Measurements from ENCODE around the gene GRIA2. TPM values are rescaled to one million over a fixed set of nuclear protein-coding genes. Genes with fewer than 3 reads are reported as not detected.

GRIA2 gene
- total RNA-seq, 1 experiment from 2014 or later, result not detected

DNA sequence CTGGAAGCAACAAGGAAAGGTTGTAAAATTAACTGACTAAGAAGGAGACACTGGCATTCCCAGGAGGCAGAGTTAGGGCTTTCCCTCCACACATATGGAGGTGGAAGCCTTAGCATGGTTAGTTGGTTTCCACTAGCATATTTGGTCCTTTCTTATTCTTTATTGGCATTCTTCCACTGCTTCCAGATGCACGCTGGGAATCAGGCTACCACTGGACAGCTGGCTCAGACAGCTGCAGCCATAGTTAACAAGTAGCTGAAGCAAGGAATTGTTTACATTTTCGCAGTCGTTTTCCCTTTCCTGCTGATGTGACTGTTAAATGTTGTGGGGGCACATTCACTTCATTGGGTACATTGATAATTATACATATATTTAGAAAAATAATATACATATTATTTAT is 169.2 kb downstream of the GRIA2 start:
- Histone ChIP-seq H3K4me3 (no peak overlapping the region), H3K4me1 (replicated peaks; ENCODE audit: insufficient read depth) (no peaks in the 10 kb centered on the region), H4K20me1 (ENCODE audit: insufficient read depth) (no peaks in the 10 kb centered on the region), H3K9me3 (ENCODE audit: insufficient read depth, low read depth) (no peaks in the 10 kb centered on the region), H3F3A (ENCODE audit: insufficient read depth, low read depth) (no peaks in the 10 kb centered on the region), H3K4me2 (no peak overlapping the region), H3K79me2 (ENCODE audit: low read depth) (no peaks in the 10 kb centered on the region), H3K9me2 (ENCODE audit: insufficient read depth) (no peaks in the 10 kb centered on the region), H2AFZ (no peak overlapping the region), H3K27ac (no peak overlapping the region), H3K36me3 (ENCODE audit: low read depth) (no peaks in the 10 kb centered on the region), H3K27me3 (ENCODE audit: insufficient read depth, low read depth) (no peaks in the 10 kb centered on the region)
- no peak for DNase-seq
- no peak for TF ChIP-seq EZH2 (IDR thresholded peaks at IDR 0.05; ENCODE audit: low read depth)
- ChIA-PET POLR2A (ENCODE audit: unreplicated experiment) (no interaction called here), CTCF (no interaction called here)
- intact Hi-C loops (cut with micrococcal nuclease; ENCODE audit: unreplicated experiment), result no loop called here
- no TSS peak for BruUV-seq (replicated peaks)

DNA sequence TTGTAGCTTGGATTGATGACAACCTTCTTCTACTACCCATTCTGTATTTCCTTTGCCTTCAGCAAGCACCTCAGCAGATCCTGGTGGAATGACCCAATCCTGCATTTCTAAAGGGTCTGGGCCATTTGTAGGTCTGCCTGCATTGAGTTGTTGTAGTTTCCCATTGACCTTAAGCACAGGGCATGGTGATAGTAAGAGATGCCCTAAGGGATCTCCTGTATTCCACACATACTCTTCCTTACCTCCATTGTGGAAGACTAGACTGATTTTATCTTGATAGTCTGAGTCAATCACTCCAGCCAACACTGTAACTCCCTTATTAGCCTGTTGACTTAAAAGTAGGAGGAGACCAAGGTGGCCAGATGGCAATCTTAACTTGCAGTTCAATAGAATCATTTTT is 184.5 kb downstream of the GRIA2 start:
- H2AFZ ChIP-seq, result no peak overlapping the region
- no peaks in the 10 kb centered on the region for H3K9me2 ChIP-seq (ENCODE audit: insufficient read depth)
- no peaks in the 10 kb centered on the region for H3K27me3 ChIP-seq (ENCODE audit: insufficient read depth, low read depth)
- H3K36me3 ChIP-seq (ENCODE audit: low read depth), result no peaks in the 10 kb centered on the region
- no peak for DNase-seq
- no peak overlapping the region for H3K27ac ChIP-seq
- no peak overlapping the region for H3K4me3 ChIP-seq
- no peaks in the 10 kb centered on the region for H3F3A ChIP-seq (ENCODE audit: insufficient read depth, low read depth)
- no peaks in the 10 kb centered on the region for H4K20me1 ChIP-seq (ENCODE audit: insufficient read depth)
- H3K4me2 ChIP-seq, result no peak overlapping the region
- no peaks in the 10 kb centered on the region for H3K4me1 ChIP-seq (replicated peaks; ENCODE audit: insufficient read depth)
- ChIA-PET CTCF (no interaction called here), POLR2A (ENCODE audit: unreplicated experiment) (no interaction called here)
- TF ChIP-seq, protein P1, sequence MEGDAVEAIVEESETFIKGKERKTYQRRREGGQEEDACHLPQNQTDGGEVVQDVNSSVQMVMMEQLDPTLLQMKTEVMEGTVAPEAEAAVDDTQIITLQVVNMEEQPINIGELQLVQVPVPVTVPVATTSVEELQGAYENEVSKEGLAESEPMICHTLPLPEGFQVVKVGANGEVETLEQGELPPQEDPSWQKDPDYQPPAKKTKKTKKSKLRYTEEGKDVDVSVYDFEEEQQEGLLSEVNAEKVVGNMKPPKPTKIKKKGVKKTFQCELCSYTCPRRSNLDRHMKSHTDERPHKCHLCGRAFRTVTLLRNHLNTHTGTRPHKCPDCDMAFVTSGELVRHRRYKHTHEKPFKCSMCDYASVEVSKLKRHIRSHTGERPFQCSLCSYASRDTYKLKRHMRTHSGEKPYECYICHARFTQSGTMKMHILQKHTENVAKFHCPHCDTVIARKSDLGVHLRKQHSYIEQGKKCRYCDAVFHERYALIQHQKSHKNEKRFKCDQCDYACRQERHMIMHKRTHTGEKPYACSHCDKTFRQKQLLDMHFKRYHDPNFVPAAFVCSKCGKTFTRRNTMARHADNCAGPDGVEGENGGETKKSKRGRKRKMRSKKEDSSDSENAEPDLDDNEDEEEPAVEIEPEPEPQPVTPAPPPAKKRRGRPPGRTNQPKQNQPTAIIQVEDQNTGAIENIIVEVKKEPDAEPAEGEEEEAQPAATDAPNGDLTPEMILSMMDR (conservative IDR thresholded peaks at IDR 0.05), result no peak
- no peak for TF ChIP-seq EZH2 (IDR thresholded peaks at IDR 0.05; ENCODE audit: low read depth)
- no peaks in the 10 kb centered on the region for H3K79me2 ChIP-seq (ENCODE audit: low read depth)
- intact Hi-C loops (cut with micrococcal nuclease; ENCODE audit: unreplicated experiment), result no loop called here
- H3K9me3 ChIP-seq (ENCODE audit: insufficient read depth, low read depth), result no peaks in the 10 kb centered on the region
- no TSS peak for BruUV-seq (replicated peaks)

Other genes starting within 250 kb of the GRIA2 start
- 28.7 and 33.1 TPM in 2 replicates for gene PDGFC, start 248.9 kb upstream of the GRIA2 start, total RNA-seq (2021)
- gene GLRB, start 144.6 kb upstream of the GRIA2 start, total RNA-seq (2021), result 7.0 and 7.3 TPM in 2 replicates